Transverse colon (tissue), 4 donors: Measurements from ENCODE around the gene MST1R. TPM values are rescaled to one million over a fixed set of nuclear protein-coding genes. Genes with fewer than 3 reads are reported as not detected.

Experiments used
- DNase-seq: peaks from one replicate; pipeline ENCODE4 v3.0.0-alpha.2; 2019
- H3K27ac ChIP-seq, 4 donors: fragments of 200-600 bp; sonication (generic); 2 replicates each; pipeline ENCODE4 v1.5.1; 2016 to 2018; ENCODE audit warnings: inconsistent platforms in 4 of 4
- H3K27me3 ChIP-seq: fragments of 200-600 bp; sonication (generic); 2 replicates; pipeline ENCODE4 v1.5.1; 2017; ENCODE audit warnings: inconsistent platforms
- H3K36me3 ChIP-seq, 4 donors: fragments of 200-600 bp; sonication (generic); 2 replicates each; pipeline ENCODE4 v1.5.1; 2017 to 2019; ENCODE audit warnings: inconsistent platforms in 4 of 4
- H3K4me1 ChIP-seq, 4 donors: fragments of 200-600 bp; sonication (generic); 2 replicates each; pipeline ENCODE4 v1.5.1; 2017 to 2020; ENCODE audit warnings: inconsistent platforms in 4 of 4
- H3K4me3 ChIP-seq, 4 donors: fragments of 200-600 bp; sonication (generic); 1 replicate in 1 of 4; 2 replicates in 3 of 4; pipeline versions ENCODE4 v1.5.1 to v1.6.1; 2017 to 2019; ENCODE audit warnings: inconsistent platforms in 4 of 4
- H3K9me3 ChIP-seq, 2 donors: fragments of 200-600 bp; sonication (generic); 2 replicates each; pipeline ENCODE4 v1.5.1; 2017 to 2019; ENCODE audit warnings: inconsistent platforms in 2 of 2
- EP300 ChIP-seq: sonication (generic); formaldehyde crosslinking; IDR thresholded peaks from one replicate; pipeline ENCODE4 v1.6.1; 2017; ENCODE audit warnings: antibody characterized with exemption, low read depth
- POLR2A ChIP-seq: fragments of 450-650 bp; IDR thresholded peaks from one replicate; pipeline ENCODE4 v1.6.1; 2016; ENCODE audit warnings: antibody characterized with exemption, mild to moderate bottlenecking, moderate library complexity
- POLR2AphosphoS5 ChIP-seq, 3 donors: sonication (generic); formaldehyde crosslinking; IDR thresholded peaks; one replicate each; pipeline ENCODE4 v1.6.1; 2016; ENCODE audit warnings: antibody characterized with exemption in 3 of 3
- WGBS, 2 donors: methylation state at CpG; one replicate each; pipeline ENCODE4 v1.1.5; 2018; ENCODE audit warnings: low coverage in 1 of 2; 5-methylcytosine and 5-hydroxymethylcytosine counted together
- in situ Hi-C, 4 donors: fragments of 200-750 bp; cut with MboI; loops; one replicate each; pipeline versions ENCODE4 v1.15.0 to v1.15.1; 2017; ENCODE audit warnings: low sequenced_read_pairs in 3 of 4, low pct_ligation_motif_present in 1 of 4, low pct_unique_long_range_greater_than_20kb in 1 of 4
- intact Hi-C: fragments of 100-400 bp; cut with DNase I; formaldehyde crosslinking; loops from one replicate; pipeline ENCODE4 v1.15.1; 2023; ENCODE audit warnings: low total_unique reads
- small RNA-seq, 4 donors: library from RNA; depleted of rRNA; stranded (forward); fragments of <200 nt; gene quantifications; one replicate each; pipeline ENCODE3, GENCODE V24; 2016
- total RNA-seq, 4 donors: library from RNA; depleted of rRNA; stranded (reverse); fragments of >200 nt; gene quantifications; one replicate each; pipeline ENCODE4 v1.1.0, GENCODE V29; 2016
- TF ChIP-seq, protein P1 (sequence below), 5 experiments: fragments of 200-600 bp in 3 of 5; fragments of 450-650 bp in 2 of 5; sonication (generic) in 3 of 5; IDR thresholded peaks; 1 replicate in 2 of 5; 2 replicates in 3 of 5; pipeline ENCODE4 v1.5.1; 2016 to 2017; ENCODE audit warnings: antibody characterized with exemption in 5 of 5, inconsistent platforms in 3 of 5, mild to moderate bottlenecking in 2 of 5, moderate library complexity in 1 of 5

MST1R gene
- total RNA-seq, 4 donors from 2014 or later: 92.8 to 323 (median 138) TPM

DNA sequence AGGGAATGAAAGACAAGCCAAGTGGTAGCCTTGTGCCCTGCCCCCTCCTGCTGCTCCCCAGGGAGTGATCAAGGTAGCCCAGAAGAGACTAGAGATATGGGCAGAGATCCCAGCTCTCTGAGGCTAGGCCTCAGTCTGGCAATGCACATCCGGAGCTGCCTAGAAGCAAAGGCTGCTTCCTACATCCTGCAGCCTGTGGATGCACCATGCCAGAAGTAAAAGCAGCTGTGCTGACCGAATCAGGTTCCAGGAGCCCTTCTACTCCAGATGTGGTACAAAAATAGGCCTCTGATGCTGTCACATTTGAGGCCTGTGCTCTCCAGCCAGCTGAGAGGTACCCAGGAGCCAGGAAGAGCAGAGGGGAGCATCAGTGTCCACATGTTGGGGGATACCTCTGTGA, 63.3 kb downstream of the MST1R start:
- Histone ChIP-seq H3K4me1 (peaks cover 0 to 4% (median 1%) of the 10 kb centered on the region in 4 donors), H3K27ac (no peak overlapping the region), H3K4me3 (no peak overlapping the region), H3K27me3 (no peaks in the 10 kb centered on the region), H3K36me3 (no peaks in the 10 kb centered on the region), H3K9me3 (no peaks in the 10 kb centered on the region)
- in situ Hi-C loops (loop anchor here in 1 of 4 donors (10.0 kb wide), 1 partner anchor 136 kb away; no protein-coding TSS in a partner anchor), intact Hi-C loops (loop anchor here (10.0 kb wide), 1 partner anchor 136 kb away; no protein-coding TSS in a partner anchor)
- TF ChIP-seq, protein P1, sequence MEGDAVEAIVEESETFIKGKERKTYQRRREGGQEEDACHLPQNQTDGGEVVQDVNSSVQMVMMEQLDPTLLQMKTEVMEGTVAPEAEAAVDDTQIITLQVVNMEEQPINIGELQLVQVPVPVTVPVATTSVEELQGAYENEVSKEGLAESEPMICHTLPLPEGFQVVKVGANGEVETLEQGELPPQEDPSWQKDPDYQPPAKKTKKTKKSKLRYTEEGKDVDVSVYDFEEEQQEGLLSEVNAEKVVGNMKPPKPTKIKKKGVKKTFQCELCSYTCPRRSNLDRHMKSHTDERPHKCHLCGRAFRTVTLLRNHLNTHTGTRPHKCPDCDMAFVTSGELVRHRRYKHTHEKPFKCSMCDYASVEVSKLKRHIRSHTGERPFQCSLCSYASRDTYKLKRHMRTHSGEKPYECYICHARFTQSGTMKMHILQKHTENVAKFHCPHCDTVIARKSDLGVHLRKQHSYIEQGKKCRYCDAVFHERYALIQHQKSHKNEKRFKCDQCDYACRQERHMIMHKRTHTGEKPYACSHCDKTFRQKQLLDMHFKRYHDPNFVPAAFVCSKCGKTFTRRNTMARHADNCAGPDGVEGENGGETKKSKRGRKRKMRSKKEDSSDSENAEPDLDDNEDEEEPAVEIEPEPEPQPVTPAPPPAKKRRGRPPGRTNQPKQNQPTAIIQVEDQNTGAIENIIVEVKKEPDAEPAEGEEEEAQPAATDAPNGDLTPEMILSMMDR (IDR thresholded peaks at IDR 0.05): no peak
- TF ChIP-seq EP300: no peak
- no peak for TF ChIP-seq POLR2A
- TF ChIP-seq POLR2AphosphoS5 (IDR thresholded peaks at IDR 0.05): no peak
- no peak for DNase-seq
- 65% methylated on average over 2 of the region's 2 CpGs; no CpG with 5 or more reads in 1 of the 2 donors for WGBS, 2 donors

DNA sequence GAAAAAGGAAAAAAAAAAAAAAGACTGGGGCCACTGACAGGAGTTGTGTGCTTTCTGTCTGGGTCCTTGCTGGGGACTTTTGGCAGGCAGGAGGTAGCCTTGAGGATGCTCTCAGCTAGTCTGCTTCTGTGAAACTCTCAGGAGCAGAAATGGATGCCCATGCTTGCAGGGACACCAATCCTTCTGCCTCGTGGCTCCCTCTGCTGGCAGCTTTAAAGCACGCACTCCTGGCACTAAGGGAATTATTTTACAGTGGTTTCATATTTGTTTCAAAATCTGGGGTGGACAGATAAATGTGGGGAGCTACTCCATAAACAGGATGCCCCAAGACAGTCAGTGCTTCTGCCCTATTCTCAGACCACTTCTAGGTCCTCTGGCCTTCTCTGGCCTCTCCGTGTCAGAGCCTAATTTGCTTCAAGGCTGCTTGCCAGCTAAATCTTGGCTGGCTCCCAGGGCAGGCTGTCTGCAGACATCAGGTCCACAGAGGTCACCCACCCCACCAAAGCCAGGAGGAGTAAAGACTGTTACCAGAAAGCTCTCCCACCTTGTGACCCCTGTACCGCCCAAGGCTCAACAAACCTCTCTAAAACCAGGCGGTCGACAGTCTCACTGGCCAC, 64.4 kb downstream of the MST1R start:
- H3K9me3 ChIP-seq: no peaks in the 10 kb centered on the region
- 14 to 34% methylated on average over 2 to 6 of the region's 6 CpGs for WGBS, 2 donors
- DNase-seq: peak; percentile 83
- H3K4me1 ChIP-seq: peaks cover 0 to 4% (median 1%) of the 10 kb centered on the region in 4 donors
- H3K27me3 ChIP-seq: no peaks in the 10 kb centered on the region
- H3K36me3 ChIP-seq: no peaks in the 10 kb centered on the region
- in situ Hi-C loops (no loop called here), intact Hi-C loops (loop anchor here (1.0 kb wide), 1 partner anchor 37 kb away; no protein-coding TSS in a partner anchor)
- no peak for TF ChIP-seq POLR2AphosphoS5 (IDR thresholded peaks at IDR 0.05)
- TF ChIP-seq, protein P1 (IDR thresholded peaks at IDR 0.05): peak; percentile 87 to 93 (median 91)
- no peak overlapping the region for H3K4me3 ChIP-seq
- no peak overlapping the region for H3K27ac ChIP-seq

Small RNA genes lying within 50 kb of the gene (small RNA-seq; reads per million reads assigned to genes)
- gene RN7SL217P: 0 reads per million in 4 donors

Other genes starting within 250 kb of the MST1R start
- 100 to 1,000 TPM in 3 of 4 donors, 10 to 100 TPM in 1; 53.9 to 151 (median 116) TPM for gene APEH, start 229.5 kb downstream of the MST1R start, total RNA-seq
- 100 to 1,000 TPM in 1 of 4 donors, 10 to 100 TPM in 3; 12.2 to 116 (median 15.1) TPM for gene MST1, start 214.4 kb downstream of the MST1R start, total RNA-seq
- gene RNF123, start 214.3 kb downstream of the MST1R start, total RNA-seq: 10 to 100 TPM; 34.6 to 99.5 (median 52.1) TPM
- under 1 TPM in 2 of 4 donors, not detected in 2; 0.68 to 0.79 TPM for gene AMIGO3, start 184.2 kb downstream of the MST1R start, total RNA-seq
- gene GMPPB, start 179.9 kb downstream of the MST1R start, total RNA-seq: 10 to 100 TPM; 37.2 to 53.9 (median 44.2) TPM
- 10 to 100 TPM; 20.5 to 40.7 (median 39.7) TPM for gene IP6K1, start 117.3 kb downstream of the MST1R start, total RNA-seq
- not detected for gene CDHR4, start 104.0 kb downstream of the MST1R start, total RNA-seq
- gene INKA1, start 100.6 kb downstream of the MST1R start, total RNA-seq: 1 to 10 TPM in 2 of 4 donors, not detected in 2; 1.4 to 1.5 TPM
- gene UBA7, start 89.9 kb downstream of the MST1R start, total RNA-seq: 100 to 1,000 TPM in 1 of 4 donors, 10 to 100 TPM in 3; 77.5 to 112 (median 94.0) TPM
- 1 to 10 TPM; 1.2 to 1.7 (median 1.6) TPM for gene TRAIP, start 47.3 kb downstream of the MST1R start, total RNA-seq
- gene CAMKV, start 34.0 kb downstream of the MST1R start, total RNA-seq: under 1 TPM in 1 of 4 donors, not detected in 3; 0.14 TPM
- 10 to 100 TPM in 1 of 4 donors, 1 to 10 TPM in 2, under 1 TPM in 1; 0.80 to 10.5 (median 8.7) TPM for gene MON1A, start 25.9 kb upstream of the MST1R start, total RNA-seq
- 100 to 1,000 TPM in 3 of 4 donors, 10 to 100 TPM in 1; 89.7 to 256 (median 152) TPM for gene RBM6, start 36.3 kb upstream of the MST1R start, total RNA-seq
- 100 to 1,000 TPM; 238 to 391 (median 304) TPM for gene RBM5, start 185.0 kb upstream of the MST1R start, total RNA-seq